HG03025 (cell line): Measurements from ENCODE around the gene ROPN1L.

Experiments
- ATAC-seq: cut with Tn5 transposase; IDR thresholded peaks from one replicate; pipeline ENCODE4 v1.9.1; 2021; ENCODE audit warnings: mild to moderate bottlenecking, moderate library complexity; ENCODE audit not compliant: unreplicated experiment, low FRiP score

Gene ROPN1L

GRCh38 chr5:10456583-10457420, 15.1 kb downstream of the ROPN1L start:
- ATAC-seq, result no peak

- ATAC-seq, result no peak
Observed at GRCh38 chr5:10457682-10458574, 16.2 kb downstream of the ROPN1L start.

- no peak for ATAC-seq
Observed at GRCh38 chr5:10459080-10460055, 17.7 kb downstream of the ROPN1L start.

- ATAC-seq, result no peak
Observed at GRCh38 chr5:10460252-10460906, 18.7 kb downstream of the ROPN1L start.

- ATAC-seq, result no peak
Observed at GRCh38 chr5:10461041-10461440, 19.4 kb downstream of the ROPN1L start.

GRCh38 chr5:10461904-10462555, 20.4 kb downstream of the ROPN1L start:
- ATAC-seq, result no peak

- ATAC-seq, result no peak
Observed at GRCh38 chr5:10463566-10463965, 21.9 kb downstream of the ROPN1L start.

- ATAC-seq, result no peak
Observed at GRCh38 chr5:10464173-10464572, 22.5 kb downstream of the ROPN1L start.

- ATAC-seq, result no peak
Observed at GRCh38 chr5:10465726-10466125, 24.0 kb downstream of the ROPN1L start.

GRCh38 chr5:10466446-10467073, 24.9 kb downstream of the ROPN1L start:
- ATAC-seq, result no peak

- ATAC-seq, result no peak
Observed at GRCh38 chr5:10467281-10468198, 25.9 kb downstream of the ROPN1L start.

GRCh38 chr5:10468256-10468655, 26.6 kb downstream of the ROPN1L start:
- no peak for ATAC-seq

GRCh38 chr5:10469253-10470050, 27.8 kb downstream of the ROPN1L start:
- no peak for ATAC-seq

- ATAC-seq, result no peak
Observed at GRCh38 chr5:10470669-10471068, 29.0 kb downstream of the ROPN1L start.

- no peak for ATAC-seq
Observed at GRCh38 chr5:10471677-10472076, 30.0 kb downstream of the ROPN1L start.

- ATAC-seq, result no peak
Observed at GRCh38 chr5:10474521-10475075, 32.9 kb downstream of the ROPN1L start.
